CD4-positive, alpha-beta T cell treated with Interferon gamma for 1 hour (primary cell): Measurements from ENCODE around the gene PAFAH1B1.
"Not testable (repeated sequence)": the region's sequence is repeated elsewhere in the genome, so short reads cannot be mapped to it uniquely, and the experiment has no call there.

Source experiments
- DNase-seq: peaks from one replicate; pipeline ENCODE4 v3.0.0-alpha.2; 2020

The PAFAH1B1 gene

DNA sequence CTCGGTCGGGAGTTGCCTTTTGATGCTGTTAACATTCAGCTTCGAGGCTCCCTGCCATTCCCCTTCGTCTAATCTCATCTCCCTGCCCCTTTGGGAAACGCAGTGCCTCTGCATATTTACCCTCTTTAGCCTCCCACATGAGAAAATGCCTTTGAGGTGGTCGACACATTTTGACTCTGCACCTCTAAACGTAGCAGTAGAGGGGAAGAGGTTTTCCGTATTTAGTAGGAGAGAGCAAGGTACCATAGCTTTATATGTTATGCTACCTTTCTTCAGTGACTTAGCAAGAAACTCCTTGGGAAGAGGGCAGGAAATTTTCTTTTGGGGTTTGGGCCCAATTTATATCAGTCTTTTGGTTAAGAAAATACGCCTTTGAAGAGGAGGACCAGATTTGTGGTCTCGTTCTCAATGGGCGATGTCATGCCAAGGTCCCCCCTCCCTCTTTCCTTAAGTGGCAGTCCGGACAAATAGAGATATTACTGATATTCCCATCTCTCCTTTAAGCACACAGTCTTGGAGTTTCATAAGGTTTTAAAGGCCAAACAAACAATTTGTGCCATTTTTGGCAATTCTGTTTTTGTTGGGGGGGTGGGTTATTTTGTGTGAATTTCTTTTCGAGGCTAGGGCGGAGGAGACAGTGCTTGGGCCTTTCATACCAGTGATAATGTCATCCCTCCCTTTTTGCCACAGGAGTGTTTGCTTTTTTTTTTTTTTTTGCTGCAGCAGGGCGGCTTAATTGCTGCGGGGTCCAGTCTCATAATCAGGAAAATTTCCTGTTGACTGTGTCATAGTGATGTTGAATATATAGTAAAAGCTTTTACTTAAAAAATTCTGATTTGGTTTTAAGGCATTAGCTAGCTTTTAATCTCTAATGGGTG is 1.5 kb downstream of the PAFAH1B1 start:
- DNase-seq: no peak

DNA sequence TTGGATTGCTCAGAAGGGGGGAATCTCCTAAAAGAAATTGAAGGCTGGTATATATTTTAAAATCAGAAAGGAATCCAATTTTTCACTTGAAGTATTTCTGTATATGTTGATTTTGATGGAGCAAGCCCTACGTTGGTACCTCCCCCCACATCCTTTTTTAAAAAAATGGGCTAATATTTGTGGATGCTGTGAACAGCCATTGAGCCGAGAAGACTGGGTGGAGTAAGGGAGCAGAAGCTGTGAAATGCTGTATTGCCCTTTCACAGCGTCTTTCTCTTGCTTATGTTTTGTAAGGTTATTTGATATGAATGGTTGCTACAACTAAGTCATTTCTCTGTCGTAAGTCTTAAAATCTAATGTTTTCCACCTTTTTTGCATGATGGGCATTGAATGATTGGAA is 2.3 kb downstream of the PAFAH1B1 start:
- no peak for DNase-seq

DNA sequence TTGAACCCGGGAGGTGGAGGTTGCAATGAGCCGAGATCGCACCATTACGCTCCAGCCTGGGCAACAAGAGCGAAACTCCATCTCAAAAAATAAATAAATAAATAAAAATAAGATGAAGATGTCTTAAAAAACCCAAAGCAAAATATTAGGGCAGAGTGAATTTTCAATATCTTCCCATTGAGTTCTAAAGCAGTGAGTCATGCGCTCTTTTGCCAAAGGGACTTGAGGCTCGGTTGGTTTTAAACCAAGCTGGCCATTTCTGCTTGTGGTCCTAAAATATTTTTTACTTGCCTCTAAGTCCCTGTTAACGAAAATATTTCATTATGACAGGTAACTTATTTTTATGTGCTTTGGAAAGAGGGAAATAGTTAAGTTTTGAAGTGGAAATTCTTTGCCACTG is 4.7 kb downstream of the PAFAH1B1 start:
- DNase-seq: no peak

GRCh38 chr17:2602597-2603017 is 9.2 kb downstream of the PAFAH1B1 start:
- DNase-seq: no peak

- no peak for DNase-seq
Observed at GRCh38 chr17:2608350-2608913, 15.0 kb downstream of the PAFAH1B1 start.

- DNase-seq: no peak
Observed at GRCh38 chr17:2609091-2609490, 15.6 kb downstream of the PAFAH1B1 start.

DNA sequence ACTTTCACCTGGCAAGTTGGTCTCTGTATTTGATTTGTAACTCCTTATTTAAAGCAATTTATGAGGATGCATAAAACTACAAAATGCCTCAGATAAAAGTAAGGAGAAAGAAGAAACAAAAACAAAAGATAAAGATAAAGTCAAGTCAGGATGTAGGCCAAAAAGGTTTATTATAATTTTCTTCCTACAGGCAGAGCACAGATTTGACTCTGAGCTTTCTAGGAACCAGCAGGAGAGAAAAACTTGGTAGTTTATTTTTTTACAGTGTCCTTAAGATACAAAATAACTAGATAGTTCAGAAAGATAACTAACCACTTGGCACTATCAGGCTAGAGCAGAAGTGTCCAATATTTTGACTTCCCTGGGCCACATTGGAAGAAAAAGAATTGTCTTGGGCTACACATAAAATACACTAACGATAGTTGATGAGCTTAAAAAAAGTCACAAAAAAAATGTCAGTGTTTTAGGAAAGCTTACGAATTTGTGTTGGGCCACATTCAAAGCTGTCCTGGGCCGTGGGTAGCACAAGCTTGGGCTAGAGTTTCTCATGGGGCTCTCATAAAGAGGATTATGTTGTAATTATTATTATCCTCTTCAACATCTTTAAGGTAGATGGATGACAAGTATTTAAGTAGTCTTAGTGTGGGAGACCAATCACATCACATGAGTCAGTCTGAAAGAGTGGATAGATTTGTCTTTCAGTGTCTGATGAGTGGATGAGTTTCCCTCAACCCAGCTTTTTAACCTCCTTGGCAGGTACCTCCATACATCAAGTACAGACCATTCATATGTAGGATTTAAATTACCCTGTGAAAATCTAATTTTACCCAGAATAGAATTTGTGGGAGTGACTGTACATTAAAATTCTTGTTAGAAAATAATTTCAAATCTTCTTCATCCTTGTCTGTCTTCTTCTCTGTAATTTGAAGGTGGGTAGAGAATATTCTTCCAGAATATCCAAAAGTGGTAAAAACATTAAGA is 17.0 kb downstream of the PAFAH1B1 start:
- DNase-seq: no peak

DNA sequence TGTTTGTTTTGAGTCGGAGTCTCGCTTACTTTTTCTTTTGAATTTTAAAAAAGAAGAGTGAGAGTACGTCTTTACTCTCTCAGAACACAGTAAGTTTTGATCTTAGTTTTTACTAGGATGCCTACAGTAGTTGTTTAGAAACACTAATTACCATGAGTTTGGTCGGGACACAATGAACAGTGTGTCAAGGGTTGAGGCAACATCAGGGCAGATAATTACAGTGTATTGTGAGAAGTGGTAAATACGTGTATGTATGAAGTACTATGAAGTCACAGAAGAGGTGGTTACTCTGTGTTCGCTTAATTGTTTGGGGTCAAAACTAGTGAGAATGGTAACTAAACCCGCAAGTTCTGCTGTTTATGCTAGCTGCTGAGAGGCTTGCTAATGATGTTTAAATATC is 18.2 kb downstream of the PAFAH1B1 start:
- DNase-seq: no peak

DNA sequence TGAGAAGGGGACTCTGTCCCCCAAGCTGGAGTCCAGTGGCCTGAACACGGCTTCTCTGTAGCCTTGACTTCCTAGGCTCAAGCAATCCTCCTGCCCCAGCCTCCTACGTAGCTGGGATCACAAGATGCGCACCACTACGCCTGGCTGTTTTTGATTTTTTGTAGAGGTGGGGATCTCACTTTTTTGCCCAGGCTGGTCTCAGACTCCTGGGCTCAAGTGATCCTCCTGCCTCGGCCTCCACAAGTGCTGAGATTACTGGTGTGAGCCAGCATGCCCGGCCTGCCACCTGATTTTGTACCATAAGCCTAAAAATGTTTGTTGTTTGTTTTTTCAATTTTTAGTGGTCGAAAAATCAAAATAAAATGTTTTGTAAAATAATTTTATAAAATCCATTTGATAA is 19.2 kb downstream of the PAFAH1B1 start:
- DNase-seq: no peak

DNA sequence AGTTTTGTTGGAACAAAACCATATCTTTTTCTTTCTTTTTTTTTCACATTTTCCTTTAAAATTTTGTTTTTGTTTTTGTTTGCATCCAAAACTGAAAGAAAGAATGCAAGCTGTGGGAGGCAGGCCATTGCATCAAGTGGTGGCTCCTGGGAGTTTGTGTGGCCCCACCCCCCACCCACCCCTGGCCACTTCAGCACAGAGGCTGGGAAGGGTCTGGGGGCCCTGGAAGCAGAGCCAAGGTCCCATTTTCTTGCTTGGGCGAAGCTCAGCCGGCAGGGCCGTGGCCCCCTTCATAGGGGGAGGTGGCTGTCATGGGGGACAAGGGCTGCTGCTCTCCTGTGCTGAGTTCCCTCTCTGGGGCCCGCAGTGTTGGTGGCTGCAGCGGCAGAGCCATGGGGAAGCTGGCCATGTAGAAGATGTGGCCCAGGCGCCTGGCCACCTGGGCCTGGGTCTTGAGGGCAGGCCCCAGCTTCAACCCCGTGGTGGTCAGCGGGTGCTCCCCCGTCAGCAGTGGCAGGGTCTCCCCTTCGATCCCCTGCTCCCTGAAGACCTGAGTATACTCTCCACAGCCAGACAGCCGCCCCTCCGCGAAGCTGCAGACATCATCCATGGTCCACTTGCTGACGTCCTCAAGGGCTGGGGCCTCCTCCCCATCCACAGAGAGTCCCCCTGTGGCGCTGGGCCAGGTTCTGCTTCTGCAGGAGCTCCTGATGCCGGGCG is 19.8 kb downstream of the PAFAH1B1 start:
- no peak for DNase-seq

DNA sequence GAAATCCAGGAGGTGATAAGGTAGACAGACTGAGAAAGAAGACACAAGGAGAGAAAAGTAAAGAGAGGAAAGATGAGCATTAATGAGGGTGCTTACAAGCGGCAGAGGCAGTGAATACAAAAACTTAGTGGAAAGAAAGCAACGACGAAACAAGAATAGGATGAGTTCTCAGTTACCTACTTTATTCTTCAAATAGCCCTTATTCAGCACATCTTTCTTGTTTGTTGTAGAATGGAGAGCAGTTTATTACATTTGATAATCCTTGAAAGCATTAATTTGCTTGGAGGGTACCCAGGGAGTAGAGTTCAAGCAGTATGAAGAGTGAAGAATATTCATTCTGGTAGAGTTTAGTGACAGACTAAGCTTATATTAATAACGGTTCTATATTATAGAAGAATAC is 22.4 kb downstream of the PAFAH1B1 start:
- no peak for DNase-seq

DNA sequence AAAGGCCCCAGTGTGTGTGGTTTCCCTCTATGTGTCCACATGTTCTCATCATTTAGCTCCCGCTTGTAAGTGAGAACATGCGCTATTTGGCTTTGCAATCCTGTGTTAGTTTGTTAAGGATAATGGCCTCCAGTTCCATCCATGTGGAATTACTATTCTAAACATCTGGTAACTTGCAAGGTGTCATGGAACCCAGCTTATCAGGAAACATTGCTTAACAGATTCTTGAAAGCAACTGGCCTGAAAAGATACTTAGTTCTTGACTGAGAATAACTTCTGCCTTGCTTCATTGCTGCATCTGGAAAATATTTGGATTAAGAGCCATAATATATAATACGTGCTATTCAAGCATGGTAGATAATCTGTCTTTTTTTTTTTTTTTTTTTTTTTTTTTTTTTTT is 27.8 kb downstream of the PAFAH1B1 start:
- DNase-seq: no peak

- DNase-seq: not testable (repeated sequence)
Observed at GRCh38 chr17:2621951-2622405, 28.5 kb downstream of the PAFAH1B1 start.

DNA sequence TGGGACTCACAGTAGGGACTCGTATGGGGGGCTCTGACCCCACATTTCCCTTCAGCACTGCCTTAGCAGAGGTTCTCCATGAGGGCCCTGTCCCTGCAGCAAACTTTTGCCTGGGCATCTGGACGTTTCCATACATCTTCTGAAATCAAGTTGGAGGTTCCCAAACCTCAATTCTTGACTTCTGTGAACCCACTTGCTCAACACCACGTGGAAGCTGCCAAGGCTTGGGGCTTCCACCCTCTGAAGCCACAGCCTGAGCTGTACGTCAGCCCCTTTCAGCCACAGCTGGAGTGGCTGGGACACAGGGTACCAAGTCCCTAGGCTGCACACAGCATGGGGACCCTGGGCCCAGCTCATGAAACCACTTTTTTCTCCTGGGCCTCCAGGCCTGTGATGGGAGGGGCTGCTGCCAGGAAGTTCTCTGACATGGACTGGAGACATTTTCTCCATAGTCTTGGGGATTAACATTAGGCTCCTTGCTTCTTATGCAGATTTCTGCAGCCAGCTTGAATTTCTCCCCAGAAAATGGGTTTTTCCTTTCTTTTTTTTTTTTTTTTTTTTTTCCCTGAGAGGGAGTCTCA is 29.4 kb downstream of the PAFAH1B1 start:
- DNase-seq: not testable (repeated sequence)

GRCh38 chr17:2624292-2624731 is 30.9 kb downstream of the PAFAH1B1 start:
- no peak for DNase-seq

DNA sequence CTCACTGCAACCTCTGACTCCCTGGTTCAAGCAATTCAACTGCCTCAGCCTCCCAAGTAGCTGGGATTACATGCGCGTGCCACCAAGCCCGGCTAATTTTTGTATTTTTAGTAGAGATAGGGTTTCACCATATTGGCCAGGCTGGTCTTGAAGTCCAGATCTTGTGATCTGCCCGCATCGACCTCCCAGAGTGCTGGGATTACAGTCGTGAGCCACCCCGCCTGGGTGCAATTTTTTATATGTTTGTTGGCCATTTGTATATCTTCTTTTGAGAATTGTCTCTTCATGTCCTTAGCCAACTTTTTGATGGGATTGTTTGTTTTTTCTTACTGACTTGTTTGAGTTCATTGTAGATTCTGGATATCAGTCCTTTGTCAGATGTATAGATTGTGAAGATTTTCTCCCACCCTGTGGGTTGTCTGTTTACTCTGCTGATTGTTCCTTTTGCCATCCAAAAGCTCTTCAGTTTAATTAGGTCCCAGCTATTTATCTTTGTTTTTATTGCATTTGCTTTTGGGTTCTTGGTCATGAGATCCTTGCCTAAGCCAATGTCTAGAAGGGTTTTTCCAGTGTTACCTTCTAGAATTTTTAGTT is 33.3 kb downstream of the PAFAH1B1 start:
- DNase-seq: not testable (repeated sequence)

GRCh38 chr17:2628922-2629321 is 35.5 kb downstream of the PAFAH1B1 start:
- DNase-seq: not testable (repeated sequence)

GRCh38 chr17:2631211-2631610 is 37.8 kb downstream of the PAFAH1B1 start:
- no peak for DNase-seq

- no peak for DNase-seq
Observed at GRCh38 chr17:2634361-2634960, 41.0 kb downstream of the PAFAH1B1 start.

GRCh38 chr17:2635241-2635640 is 41.8 kb downstream of the PAFAH1B1 start:
- no peak for DNase-seq

DNA sequence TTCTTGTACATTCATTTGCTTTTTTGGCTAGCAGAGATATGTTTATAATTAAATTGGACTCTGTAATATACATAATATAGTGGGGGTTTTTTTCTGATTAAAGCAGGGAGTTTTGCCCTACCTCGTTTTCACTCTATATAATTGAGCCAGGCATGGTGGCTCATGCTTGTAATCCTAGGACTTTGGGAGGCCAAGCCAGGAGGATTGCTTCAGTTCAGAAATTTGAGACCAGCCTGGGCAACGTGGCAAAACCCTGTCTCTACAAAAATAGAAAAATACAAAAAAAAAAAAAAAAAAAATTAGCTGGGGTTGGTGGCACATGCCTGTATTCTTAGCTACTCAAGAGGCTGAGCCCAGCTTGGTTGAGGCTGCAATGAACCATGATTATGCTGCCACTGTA is 42.2 kb downstream of the PAFAH1B1 start:
- no peak for DNase-seq
